ENCODE measurements around the gene ARHGAP12.

ARHGAP12 gene

GRCh38 chr10:31822150-31822549 is 106.5 kb downstream of the ARHGAP12 start:
- DNase-seq (ENCODE audit: low spot score) = no peak

GRCh38 chr10:31820778-31821369 is 107.8 kb downstream of the ARHGAP12 start:
- no peak for DNase-seq (ENCODE audit: low spot score)

- no peak for DNase-seq (ENCODE audit: low spot score)
These were observed 108.5 kb downstream of the ARHGAP12 start for GRCh38 chr10:31820096-31820495.

GRCh38 chr10:31819391-31819820 is 109.2 kb downstream of the ARHGAP12 start:
- DNase-seq (ENCODE audit: low spot score) = no peak

- DNase-seq (ENCODE audit: low spot score) = no peak
These were observed 112.3 kb downstream of the ARHGAP12 start for GRCh38 chr10:31816318-31816717.

GRCh38 chr10:31808258-31809218 is 120.1 kb downstream of the ARHGAP12 start:
- peak; percentile 76 for DNase-seq (ENCODE audit: low spot score)

- DNase-seq (ENCODE audit: low spot score) = no peak
These were observed 124.2 kb downstream of the ARHGAP12 start for GRCh38 chr10:31804352-31804810.

GRCh38 chr10:31803606-31804351 is 124.9 kb downstream of the ARHGAP12 start:
- DNase-seq (ENCODE audit: low spot score) = peak; percentile 13

GRCh38 chr10:31799181-31799580 is 129.4 kb downstream of the ARHGAP12 start:
- DNase-seq (ENCODE audit: low spot score) = no peak

GRCh38 chr10:31792745-31793144 is 135.9 kb downstream of the ARHGAP12 start:
- no peak for DNase-seq (ENCODE audit: low spot score)

GRCh38 chr10:31789555-31789954 is 139.1 kb downstream of the ARHGAP12 start:
- no peak for DNase-seq (ENCODE audit: low spot score)

- DNase-seq (ENCODE audit: low spot score) = no peak
These were observed 145.9 kb downstream of the ARHGAP12 start for GRCh38 chr10:31782701-31783100.

- DNase-seq (ENCODE audit: low spot score) = no peak
These were observed 147.9 kb downstream of the ARHGAP12 start for GRCh38 chr10:31780717-31781116.

GRCh38 chr10:31778627-31779026 is 150.0 kb downstream of the ARHGAP12 start:
- no peak for DNase-seq (ENCODE audit: low spot score)

GRCh38 chr10:31776159-31776558 is 152.5 kb downstream of the ARHGAP12 start:
- no peak for DNase-seq (ENCODE audit: low spot score)

GRCh38 chr10:31774928-31775650 is 153.5 kb downstream of the ARHGAP12 start:
- DNase-seq (ENCODE audit: low spot score) = no peak

- no peak for DNase-seq (ENCODE audit: low spot score)
These were observed 154.2 kb downstream of the ARHGAP12 start for GRCh38 chr10:31774299-31774900.

- DNase-seq (ENCODE audit: low spot score) = no peak
These were observed 154.8 kb downstream of the ARHGAP12 start for GRCh38 chr10:31773749-31774298.

- DNase-seq (ENCODE audit: low spot score) = no peak
These were observed 157.2 kb downstream of the ARHGAP12 start for GRCh38 chr10:31771331-31771831.

- DNase-seq (ENCODE audit: low spot score) = peak; percentile 36
These were observed 158.2 kb downstream of the ARHGAP12 start for GRCh38 chr10:31770307-31770902.
